HEK293 (cell line): ENCODE results near the gene ASCC1.

Experiments used
- CTCF ChIP-seq: fragments of 450-650 bp; formaldehyde crosslinking; IDR thresholded peaks from 2 replicates; pipeline ENCODE4 v1.5.1; 2016; ENCODE audit warnings: missing biosample characterization, missing genetic modification characterization
- ZBTB21 ChIP-seq: fragments of 450-650 bp; formaldehyde crosslinking; IDR thresholded peaks from 2 replicates; pipeline ENCODE4 v1.5.1; 2017; ENCODE audit warnings: missing biosample characterization, missing genetic modification characterization
- ZFP3 ChIP-seq: fragments of 450-650 bp; formaldehyde crosslinking; IDR thresholded peaks from 2 replicates; pipeline ENCODE4 v1.5.1; 2016; ENCODE audit warnings: low read depth, missing biosample characterization, missing genetic modification characterization
- ZNF211 ChIP-seq: fragments of 450-650 bp; formaldehyde crosslinking; IDR thresholded peaks from 2 replicates; pipeline ENCODE4 v1.5.1; 2016; ENCODE audit warnings: low read depth, missing biosample characterization, missing genetic modification characterization
- ZNF416 ChIP-seq: fragments of 450-650 bp; formaldehyde crosslinking; IDR thresholded peaks from 2 replicates; pipeline ENCODE4 v1.5.1; 2016; ENCODE audit warnings: missing biosample characterization, missing genetic modification characterization
- ZNF629 ChIP-seq: fragments of 450-650 bp; formaldehyde crosslinking; IDR thresholded peaks from 2 replicates; pipeline ENCODE4 v1.5.1; 2017; ENCODE audit warnings: missing biosample characterization, missing genetic modification characterization
- ZNF677 ChIP-seq: fragments of 450-650 bp; IDR thresholded peaks from 2 replicates; pipeline ENCODE4 v1.5.0; 2018; ENCODE audit warnings: missing biosample characterization, mild to moderate bottlenecking, missing genetic modification characterization, moderate library complexity
- TF ChIP-seq, protein P1 (sequence below): fragments of 450-650 bp; formaldehyde crosslinking; IDR thresholded peaks from 2 replicates; pipeline ENCODE4 v1.5.1; 2016; ENCODE audit warnings: missing biosample characterization, missing genetic modification characterization

DNA sequence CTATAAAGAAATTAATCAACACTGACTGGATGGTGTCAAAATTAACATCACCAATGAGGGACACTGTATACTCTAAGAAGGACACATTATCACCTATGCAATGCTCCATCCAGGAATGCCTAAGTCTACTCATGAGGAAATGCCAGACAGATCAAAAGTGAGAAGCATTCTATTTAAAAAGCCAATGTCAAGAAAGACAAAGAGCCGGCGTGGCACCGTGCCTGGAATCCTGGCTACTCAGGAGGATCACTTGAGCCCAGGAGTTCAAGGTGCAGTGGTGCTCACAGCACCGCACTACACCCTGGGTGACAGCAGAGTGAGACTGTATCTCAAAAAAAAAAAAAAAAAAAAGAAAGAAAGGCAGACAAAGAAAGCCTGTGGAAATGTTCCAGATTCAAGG, 45.8 kb downstream of the ASCC1 start:
- TF ChIP-seq, protein P1, sequence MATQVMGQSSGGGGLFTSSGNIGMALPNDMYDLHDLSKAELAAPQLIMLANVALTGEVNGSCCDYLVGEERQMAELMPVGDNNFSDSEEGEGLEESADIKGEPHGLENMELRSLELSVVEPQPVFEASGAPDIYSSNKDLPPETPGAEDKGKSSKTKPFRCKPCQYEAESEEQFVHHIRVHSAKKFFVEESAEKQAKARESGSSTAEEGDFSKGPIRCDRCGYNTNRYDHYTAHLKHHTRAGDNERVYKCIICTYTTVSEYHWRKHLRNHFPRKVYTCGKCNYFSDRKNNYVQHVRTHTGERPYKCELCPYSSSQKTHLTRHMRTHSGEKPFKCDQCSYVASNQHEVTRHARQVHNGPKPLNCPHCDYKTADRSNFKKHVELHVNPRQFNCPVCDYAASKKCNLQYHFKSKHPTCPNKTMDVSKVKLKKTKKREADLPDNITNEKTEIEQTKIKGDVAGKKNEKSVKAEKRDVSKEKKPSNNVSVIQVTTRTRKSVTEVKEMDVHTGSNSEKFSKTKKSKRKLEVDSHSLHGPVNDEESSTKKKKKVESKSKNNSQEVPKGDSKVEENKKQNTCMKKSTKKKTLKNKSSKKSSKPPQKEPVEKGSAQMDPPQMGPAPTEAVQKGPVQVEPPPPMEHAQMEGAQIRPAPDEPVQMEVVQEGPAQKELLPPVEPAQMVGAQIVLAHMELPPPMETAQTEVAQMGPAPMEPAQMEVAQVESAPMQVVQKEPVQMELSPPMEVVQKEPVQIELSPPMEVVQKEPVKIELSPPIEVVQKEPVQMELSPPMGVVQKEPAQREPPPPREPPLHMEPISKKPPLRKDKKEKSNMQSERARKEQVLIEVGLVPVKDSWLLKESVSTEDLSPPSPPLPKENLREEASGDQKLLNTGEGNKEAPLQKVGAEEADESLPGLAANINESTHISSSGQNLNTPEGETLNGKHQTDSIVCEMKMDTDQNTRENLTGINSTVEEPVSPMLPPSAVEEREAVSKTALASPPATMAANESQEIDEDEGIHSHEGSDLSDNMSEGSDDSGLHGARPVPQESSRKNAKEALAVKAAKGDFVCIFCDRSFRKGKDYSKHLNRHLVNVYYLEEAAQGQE = no peak
- TF ChIP-seq CTCF (tag by site-specific recombination) (no peak), ZBTB21 (tag by site-specific recombination) (no peak), ZNF416 (tag by site-specific recombination) (no peak), ZFP3 (tag by site-specific recombination) (no peak), ZNF211 (tag by site-specific recombination) (no peak), ZNF677 (no peak), ZNF629 (tag by site-specific recombination) (no peak)
